IMR-90 (cell line): Measurements from ENCODE around the gene ZFP90. TPM values are rescaled to one million over a fixed set of nuclear protein-coding genes. Genes with fewer than 3 reads are reported as not detected.

Source experiments
- ATAC-seq: fragments of 200-7000 bp; cut with Tn5 transposase; 2 replicates; pipeline ENCODE4 v1.9.1; 2020; ENCODE audit warnings: low read depth, mild to moderate bottlenecking, moderate library complexity
- BruUV-seq: library from RNA; stranded (reverse); fragments of 400-500 nt; replicated peaks from 2 replicates; lab custom pipeline; 2021; lab: Mats Ljungman, UMichigan
- CTCF ChIA-PET: fragments of 300-600 bp; formaldehyde crosslinking; extraction: SDS; loops from one replicate; lab custom pipeline; 2021; ENCODE audit warnings: antibody characterized with exemption; lab: Yijun Ruan, JAX
- POLR2A ChIA-PET: fragments of 300-600 bp; sonication (Branson Sonifier 250); formaldehyde crosslinking; loops from one replicate; lab custom pipeline; 2022; ENCODE audit warnings: antibody characterized with exemption; ENCODE audit not compliant: unreplicated experiment; lab: Charles Lee
- DNase-seq: peaks from one replicate; pipeline ENCODE4 v3.0.0; 2013
- H2AFZ ChIP-seq: replicated peaks from 2 replicates; pipeline ENCODE3; 2013; ENCODE audit warnings: low read length, mild to moderate bottlenecking; ENCODE audit not compliant: poor library complexity
- H2AK5ac ChIP-seq: 2 replicates; pipeline ENCODE4 v1.6.1; 2013; ENCODE audit warnings: low read depth, low read length, inconsistent platforms
- H2AK9ac ChIP-seq: replicated peaks from 2 replicates; pipeline ENCODE3; 2013; ENCODE audit warnings: mild to moderate bottlenecking, low read depth, low read length, moderate library complexity; ENCODE audit not compliant: poor library complexity
- H2BK120ac ChIP-seq: 2 replicates; pipeline ENCODE4 v1.6.1; 2013; ENCODE audit warnings: low read depth, low read length, inconsistent platforms
- H2BK15ac ChIP-seq: 3 replicates; pipeline ENCODE4 v1.6.1; 2013; ENCODE audit warnings: low read depth, low read length, inconsistent platforms
- H2BK20ac ChIP-seq: 2 replicates; pipeline ENCODE4 v1.6.1; 2013; ENCODE audit warnings: low read depth, mild to moderate bottlenecking, inconsistent platforms, low read length, moderate library complexity
- H2BK5ac ChIP-seq: 2 replicates; pipeline ENCODE4 v1.6.1; 2013; ENCODE audit warnings: mild to moderate bottlenecking, low read depth, low read length, inconsistent platforms; ENCODE audit not compliant: poor library complexity, severe bottlenecking
- H3K14ac ChIP-seq: replicated peaks from 2 replicates; pipeline ENCODE4 v1.6.1; 2013; ENCODE audit warnings: low read depth, low read length, inconsistent platforms
- H3K18ac ChIP-seq: 2 replicates; pipeline ENCODE4 v1.6.1; 2013; ENCODE audit warnings: low read depth, low read length, control low read depth
- H3K23ac ChIP-seq: 2 replicates; pipeline ENCODE4 v1.6.1; 2013; ENCODE audit warnings: low read depth, low read length, inconsistent platforms
- H3K27ac ChIP-seq: 2 replicates; pipeline ENCODE4 v1.5.1; 2013; ENCODE audit warnings: mild to moderate bottlenecking, control low read depth, low read length; ENCODE audit not compliant: insufficient read depth
- H3K27me3 ChIP-seq: 2 replicates; pipeline ENCODE4 v1.6.1; 2013; ENCODE audit warnings: low read length; ENCODE audit not compliant: control insufficient read depth, insufficient read depth
- H3K36me3 ChIP-seq: 2 replicates; pipeline ENCODE4 v1.6.1; 2013; ENCODE audit warnings: low read length, mixed read lengths; ENCODE audit not compliant: control insufficient read depth, insufficient read depth
- H3K4ac ChIP-seq: 2 replicates; pipeline ENCODE4 v1.6.1; 2013; ENCODE audit warnings: low read depth, low read length, inconsistent platforms
- H3K4me1 ChIP-seq: 2 replicates; pipeline ENCODE4 v1.6.1; 2013; ENCODE audit warnings: low read length, mixed read lengths; ENCODE audit not compliant: control insufficient read depth, insufficient read depth
- H3K4me2 ChIP-seq: 2 replicates; pipeline ENCODE4 v1.6.1; 2013; ENCODE audit warnings: low read depth, mild to moderate bottlenecking, control low read depth, low read length, moderate library complexity
- H3K4me3 ChIP-seq: 2 replicates; pipeline ENCODE4 v1.5.1; 2013; ENCODE audit warnings: low read depth, mild to moderate bottlenecking, control low read depth, low read length, moderate library complexity; ENCODE audit not compliant: insufficient read depth
- H3K56ac ChIP-seq: 2 replicates; pipeline ENCODE4 v1.6.1; 2013; ENCODE audit warnings: low read length, inconsistent platforms; ENCODE audit not compliant: insufficient read depth; ENCODE audit errors: extremely low read depth
- H3K79me1 ChIP-seq, 2 experiments: 2 replicates each; pipeline ENCODE4 v1.6.1; 2013; ENCODE audit warnings: low read length in 2 of 2, inconsistent platforms in 1 of 2, low read depth in 1 of 2
- H3K9ac ChIP-seq: 2 replicates; pipeline ENCODE4 v1.6.1; 2013; ENCODE audit warnings: low read depth, low read length, control low read depth
- H3K9me1 ChIP-seq: 2 replicates; pipeline ENCODE4 v1.6.1; 2013; ENCODE audit warnings: low read length, inconsistent platforms; ENCODE audit not compliant: insufficient read depth
- H3K9me3 ChIP-seq: 2 replicates; pipeline ENCODE4 v1.6.1; 2013; ENCODE audit warnings: low read length; ENCODE audit not compliant: control insufficient read depth, insufficient read depth
- H4K20me1 ChIP-seq: 2 replicates; pipeline ENCODE4 v1.6.1; 2013; ENCODE audit warnings: low read length, inconsistent platforms; ENCODE audit not compliant: insufficient read depth
- H4K5ac ChIP-seq: 2 replicates; pipeline ENCODE4 v1.6.1; 2013; ENCODE audit warnings: mild to moderate bottlenecking, low read depth, low read length, control low read depth
- H4K8ac ChIP-seq, 2 experiments: 2 replicates each; pipeline ENCODE4 v1.6.1; 2013; ENCODE audit warnings: low read depth in 2 of 2, low read length in 2 of 2, control low read depth in 1 of 2, inconsistent platforms in 1 of 2
- H4K91ac ChIP-seq: 2 replicates; pipeline ENCODE4 v1.6.1; 2013; ENCODE audit warnings: low read depth, low read length, inconsistent platforms; ENCODE audit not compliant: insufficient read depth
- CEBPB ChIP-seq: IDR thresholded peaks from 2 replicates; pipeline ENCODE4 v1.6.1; 2012; ENCODE audit warnings: low read depth, low read length, improper control_type of control experiment
- CHD1 ChIP-seq: IDR thresholded peaks from 2 replicates; pipeline ENCODE4 v1.6.1; 2012; ENCODE audit warnings: low read depth, low read length, improper control_type of control experiment
- MAFK ChIP-seq: IDR thresholded peaks from 2 replicates; pipeline ENCODE4 v1.6.1; 2012; ENCODE audit warnings: low read depth, low read length, improper control_type of control experiment
- MXI1 ChIP-seq: IDR thresholded peaks from 2 replicates; pipeline ENCODE4 v1.6.1; 2012; ENCODE audit warnings: low read depth, mild to moderate bottlenecking, low read length, moderate library complexity, borderline replicate concordance
- POLR2A ChIP-seq: IDR thresholded peaks from 2 replicates; pipeline ENCODE4 v1.6.1; 2012; ENCODE audit warnings: mild to moderate bottlenecking, low read depth, low read length
- RFX5 ChIP-seq: IDR thresholded peaks from 2 replicates; pipeline ENCODE4 v1.8.0; 2012; ENCODE audit warnings: low read depth, mild to moderate bottlenecking, low read length, moderate library complexity
- WGBS, 2 experiments: methylation state at CpG; one replicate each; pipeline versions ENCODE4 v1.1.5 to v1.1.7; 2013; ENCODE audit warnings: missing lambda C conversion rate in 2 of 2; ENCODE audit not compliant: insufficient read length in 1 of 2; ENCODE audit errors: extremely low coverage in 2 of 2; 5-methylcytosine and 5-hydroxymethylcytosine counted together
- dilution Hi-C: fragments of 300-500 bp; cut with HindIII; formaldehyde crosslinking; loops from one replicate; pipeline ENCODE4 v1.14.3; 2018; ENCODE audit warnings: low sequenced_read_pairs; ENCODE audit not compliant: unreplicated experiment
- in situ Hi-C: fragments of 300-500 bp; cut with MboI; formaldehyde crosslinking; loops from 3 replicates; pipeline ENCODE4 v1.14.3; 2019; ENCODE audit warnings: low sequenced_read_pairs, inconsistent platforms, mixed read lengths
- intact Hi-C: fragments of 100-400 bp; cut with micrococcal nuclease; formaldehyde crosslinking; loops from 2 replicates; pipeline ENCODE4 v1.10.0; 2022
- polyA plus RNA-seq, 3 experiments: library from polyadenylated mRNA; depleted of rRNA; stranded (reverse); fragments of >200 nt; gene quantifications; 2 replicates each; pipeline ENCODE4 v1.2.3, GENCODE V29; 2012; ENCODE audit warnings: low replicate concordance in 1 of 3
- total RNA-seq: library from RNA; depleted of rRNA; stranded (reverse); fragments of >200 nt; gene quantifications from 2 replicates; pipeline ENCODE4 v1.2.3, GENCODE V29; 2012
- TF ChIP-seq, protein P1 (sequence below): conservative IDR thresholded peaks from 2 replicates; pipeline ENCODE4 v1.5.1; 2012; ENCODE audit warnings: mild to moderate bottlenecking, low read depth, low read length, improper control_type of control experiment
- TF ChIP-seq, protein P2 (sequence below): fragments of 150-350 bp; IDR thresholded peaks from 2 replicates; pipeline ENCODE4 v1.6.1; 2016; ENCODE audit warnings: low read depth, mild to moderate bottlenecking, low read length, moderate library complexity, borderline replicate concordance
- TF ChIP-seq, protein P3 (sequence below): fragments of 150-350 bp; IDR thresholded peaks from 2 replicates; pipeline ENCODE4 v1.6.1; 2017; ENCODE audit warnings: mild to moderate bottlenecking, antibody characterized with exemption, low read length, low read depth

The ZFP90 gene
- total and polyA plus RNA-seq, 2 of the 4 experiments (the other 2 are of a cell fraction), result 7.3 to 22.6 TPM

DNA sequence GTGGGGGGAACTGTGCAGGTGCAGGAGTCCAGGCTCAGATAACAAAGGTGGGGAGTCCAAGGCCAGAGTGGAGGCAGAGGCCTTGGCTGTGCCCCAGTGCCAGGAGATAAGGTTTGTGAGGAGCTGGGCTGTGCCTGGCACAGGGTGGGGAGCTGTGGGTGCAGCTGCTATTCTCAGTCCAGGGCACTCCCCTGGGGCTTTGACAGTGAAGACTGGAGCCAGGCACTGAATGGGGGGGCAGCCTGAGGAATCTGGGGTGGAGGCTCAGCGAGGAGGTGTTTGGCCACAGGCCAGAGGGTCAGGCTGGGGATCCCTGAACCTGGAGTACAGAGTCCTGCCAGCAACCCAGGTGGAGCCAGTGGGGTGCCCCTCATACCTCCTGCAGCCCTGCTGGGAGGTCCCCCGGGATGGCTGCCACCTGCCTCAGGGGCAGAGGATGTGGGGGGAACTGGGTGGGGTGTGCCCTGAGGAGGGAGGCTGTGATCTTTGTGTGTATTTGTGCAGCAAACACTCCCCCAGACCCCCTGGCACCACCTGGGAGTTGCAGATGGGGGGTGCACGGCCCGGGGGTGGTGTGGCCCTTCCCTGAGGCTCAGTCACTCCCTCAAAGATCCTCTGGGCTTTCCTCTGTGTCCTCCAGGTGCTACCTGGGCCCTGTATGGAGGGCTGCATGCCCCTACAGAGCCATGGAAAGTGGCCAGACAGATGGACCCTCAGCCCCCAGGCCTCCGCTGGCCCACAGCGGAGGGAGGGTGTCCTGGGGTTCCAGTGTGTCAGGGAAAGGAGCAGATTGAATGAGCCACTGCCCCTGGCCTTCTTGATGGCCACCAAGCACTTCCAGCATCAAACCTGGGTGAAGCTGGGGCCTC is 46.3 kb upstream of the ZFP90 start (continued):
- TF ChIP-seq MAFK (no peak), POLR2A (no peak)

DNA sequence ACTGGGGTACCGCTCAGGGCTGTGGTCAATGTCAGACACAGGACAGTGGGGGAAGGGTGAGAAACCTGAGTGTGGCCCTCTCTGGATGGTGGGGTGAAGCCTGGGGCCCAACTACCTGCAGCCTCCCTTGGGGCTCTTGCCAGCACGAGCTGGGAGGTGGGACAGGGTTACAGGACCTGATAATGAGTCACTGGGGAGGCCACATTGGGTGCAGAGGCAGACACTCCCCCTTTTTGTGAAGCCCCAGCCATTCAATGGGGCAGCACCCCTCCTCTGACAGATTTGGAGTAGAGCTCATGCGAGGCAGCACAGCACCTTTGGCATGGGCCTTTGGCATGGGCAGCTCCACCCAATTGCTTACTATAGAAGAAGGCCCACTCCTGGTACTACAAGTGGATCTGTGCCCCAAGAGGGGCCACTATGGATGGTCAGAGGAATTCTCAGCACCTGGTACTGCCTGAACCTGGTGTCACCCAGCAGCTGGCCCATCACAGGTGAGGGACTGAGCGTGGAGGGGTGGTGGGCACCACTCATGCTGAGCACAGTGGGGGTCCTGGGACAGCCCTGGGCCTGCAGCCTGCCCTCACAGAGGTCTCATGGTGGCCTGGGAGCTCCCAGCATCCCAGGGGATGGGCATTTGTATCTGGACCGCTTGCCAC is 45.5 kb upstream of the ZFP90 start:
- Histone ChIP-seq H3K27ac (no peak overlapping the region), H3K14ac (no peak overlapping the region), H4K91ac (no peak overlapping the region), H3K18ac (no peak overlapping the region), H2BK20ac (no peak overlapping the region), H2AFZ (no peak overlapping the region), H2AK9ac (no peak overlapping the region), H4K8ac (no peak overlapping the region), H3K4ac (no peak overlapping the region), H3K4me3 (no peak overlapping the region), H3K27me3 (peaks cover 15% of the 10 kb centered on the region), H3K79me1 (no peaks in the 10 kb centered on the region), H3K4me2 (no peak overlapping the region), H3K56ac (no peak overlapping the region), H3K36me3 (no peaks in the 10 kb centered on the region), H2BK5ac (no peak overlapping the region), H3K9me3 (0 out of 2 replicates have a peak, but pooled peaks cover 2% of the 10 kb centered on the region), H3K9me1 (no peaks in the 10 kb centered on the region), H3K4me1 (no peaks in the 10 kb centered on the region), H2BK15ac (no peak overlapping the region), H3K23ac (no peak overlapping the region), H4K20me1 (no peaks in the 10 kb centered on the region), H2AK5ac (no peak overlapping the region), H4K5ac (no peak overlapping the region), H2BK120ac (no peak overlapping the region), H3K9ac (no peak overlapping the region)
- ChIA-PET POLR2A (no interaction called here), CTCF (no interaction called here)
- dilution Hi-C loops (no loop called here), intact Hi-C loops (no loop called here), in situ Hi-C loops (no loop called here)
- ATAC-seq (no peak), DNase-seq (no peak)
- no TSS peak for BruUV-seq
- WGBS, 2 experiments, result 40% methylated on average over 1 of the region's 5 CpGs; no CpG with 5 or more reads in 1 of the 2 experiments
- TF ChIP-seq, protein P1, sequence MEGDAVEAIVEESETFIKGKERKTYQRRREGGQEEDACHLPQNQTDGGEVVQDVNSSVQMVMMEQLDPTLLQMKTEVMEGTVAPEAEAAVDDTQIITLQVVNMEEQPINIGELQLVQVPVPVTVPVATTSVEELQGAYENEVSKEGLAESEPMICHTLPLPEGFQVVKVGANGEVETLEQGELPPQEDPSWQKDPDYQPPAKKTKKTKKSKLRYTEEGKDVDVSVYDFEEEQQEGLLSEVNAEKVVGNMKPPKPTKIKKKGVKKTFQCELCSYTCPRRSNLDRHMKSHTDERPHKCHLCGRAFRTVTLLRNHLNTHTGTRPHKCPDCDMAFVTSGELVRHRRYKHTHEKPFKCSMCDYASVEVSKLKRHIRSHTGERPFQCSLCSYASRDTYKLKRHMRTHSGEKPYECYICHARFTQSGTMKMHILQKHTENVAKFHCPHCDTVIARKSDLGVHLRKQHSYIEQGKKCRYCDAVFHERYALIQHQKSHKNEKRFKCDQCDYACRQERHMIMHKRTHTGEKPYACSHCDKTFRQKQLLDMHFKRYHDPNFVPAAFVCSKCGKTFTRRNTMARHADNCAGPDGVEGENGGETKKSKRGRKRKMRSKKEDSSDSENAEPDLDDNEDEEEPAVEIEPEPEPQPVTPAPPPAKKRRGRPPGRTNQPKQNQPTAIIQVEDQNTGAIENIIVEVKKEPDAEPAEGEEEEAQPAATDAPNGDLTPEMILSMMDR, result no peak
- TF ChIP-seq MXI1 (no peak), CEBPB (no peak), MAFK (no peak), CHD1 (no peak), RFX5 (no peak), POLR2A (no peak)
- TF ChIP-seq, protein P2, sequence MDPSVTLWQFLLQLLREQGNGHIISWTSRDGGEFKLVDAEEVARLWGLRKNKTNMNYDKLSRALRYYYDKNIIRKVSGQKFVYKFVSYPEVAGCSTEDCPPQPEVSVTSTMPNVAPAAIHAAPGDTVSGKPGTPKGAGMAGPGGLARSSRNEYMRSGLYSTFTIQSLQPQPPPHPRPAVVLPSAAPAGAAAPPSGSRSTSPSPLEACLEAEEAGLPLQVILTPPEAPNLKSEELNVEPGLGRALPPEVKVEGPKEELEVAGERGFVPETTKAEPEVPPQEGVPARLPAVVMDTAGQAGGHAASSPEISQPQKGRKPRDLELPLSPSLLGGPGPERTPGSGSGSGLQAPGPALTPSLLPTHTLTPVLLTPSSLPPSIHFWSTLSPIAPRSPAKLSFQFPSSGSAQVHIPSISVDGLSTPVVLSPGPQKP, result no peak
- TF ChIP-seq, protein P3, sequence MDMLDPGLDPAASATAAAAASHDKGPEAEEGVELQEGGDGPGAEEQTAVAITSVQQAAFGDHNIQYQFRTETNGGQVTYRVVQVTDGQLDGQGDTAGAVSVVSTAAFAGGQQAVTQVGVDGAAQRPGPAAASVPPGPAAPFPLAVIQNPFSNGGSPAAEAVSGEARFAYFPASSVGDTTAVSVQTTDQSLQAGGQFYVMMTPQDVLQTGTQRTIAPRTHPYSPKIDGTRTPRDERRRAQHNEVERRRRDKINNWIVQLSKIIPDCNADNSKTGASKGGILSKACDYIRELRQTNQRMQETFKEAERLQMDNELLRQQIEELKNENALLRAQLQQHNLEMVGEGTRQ, result no peak
